B cell (primary cell): Measurements from ENCODE around the gene PACSIN3.

Source experiments
- CTCF ChIP-seq: fragments of 200-600 bp; IDR thresholded peaks from one replicate; pipeline ENCODE4 v1.8.0; 2022; ENCODE audit warnings: antibody characterized with exemption, mild to moderate bottlenecking
- EZH2 ChIP-seq: IDR thresholded peaks from 2 replicates; pipeline ENCODE4 v1.6.1; 2012; ENCODE audit warnings: borderline replicate concordance, low read depth, mild to moderate bottlenecking, moderate library complexity, low read length; ENCODE audit not compliant: insufficient read depth, poor library complexity, severe bottlenecking

DNA sequence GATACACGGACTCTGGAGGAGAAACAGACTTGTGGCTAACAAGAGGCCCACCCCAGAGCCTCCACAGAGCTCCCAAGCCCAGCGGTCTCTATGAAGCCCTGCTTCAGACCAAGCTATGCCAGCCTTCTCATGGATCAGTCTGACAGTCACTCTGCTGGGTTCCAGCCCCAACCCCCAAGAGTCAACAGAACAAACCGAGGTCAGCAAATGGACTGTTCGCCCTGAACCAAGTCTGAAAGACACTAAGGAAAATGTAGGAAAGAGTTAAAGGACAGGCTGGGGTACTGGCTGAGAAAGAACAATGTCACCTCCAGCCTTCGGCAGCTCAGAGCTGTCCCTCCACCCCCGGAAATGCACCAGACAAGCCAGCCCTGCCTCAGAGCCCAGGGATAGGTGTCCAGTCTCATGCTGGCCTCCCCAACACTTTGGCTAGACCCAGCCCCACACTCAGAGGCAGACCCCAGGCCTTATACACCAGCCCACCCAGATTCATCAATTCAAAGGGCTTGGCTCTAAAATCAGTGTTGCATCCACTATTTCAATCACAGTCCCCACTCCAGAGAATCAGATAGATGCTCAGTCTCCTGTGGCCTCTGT lies 13.4 kb downstream of the PACSIN3 start:
- TF ChIP-seq CTCF, result no peak
- no peak for TF ChIP-seq EZH2
